Hepatocyte (in vitro differentiated cells): ENCODE data around the gene LPCAT3.

Experiments
- CTCF ChIP-seq: fragments of 200-600 bp; sonication (generic); IDR thresholded peaks from 2 replicates; pipeline ENCODE4 v1.5.1; 2016; ENCODE audit warnings: antibody characterized with exemption, mild to moderate bottlenecking; ENCODE audit not compliant: poor library complexity
- EZH2 ChIP-seq: fragments of 200-600 bp; sonication (generic); IDR thresholded peaks from 2 replicates; pipeline ENCODE4 v1.6.1; 2016; ENCODE audit warnings: antibody characterized with exemption, mild to moderate bottlenecking, borderline replicate concordance
- EZH2phosphoT487 ChIP-seq: fragments of 200-600 bp; sonication (generic); IDR thresholded peaks from one replicate; pipeline ENCODE4 v1.6.1; 2018; ENCODE audit warnings: antibody characterized with exemption, mild to moderate bottlenecking, low read depth, moderate library complexity; ENCODE audit not compliant: unreplicated experiment, severe bottlenecking

- no peak for TF ChIP-seq CTCF
- TF ChIP-seq EZH2phosphoT487 = no peak
- no peak for TF ChIP-seq EZH2
Measured at GRCh38 chr12:6970096-6970527, 48.2 kb downstream of the LPCAT3 start.
